ENCODE data around the gene SP5.
"Not testable (repeated sequence)": the region's sequence is repeated elsewhere in the genome, so short reads cannot be mapped to it uniquely, and the experiment has no call there.

SP5 gene

DNA sequence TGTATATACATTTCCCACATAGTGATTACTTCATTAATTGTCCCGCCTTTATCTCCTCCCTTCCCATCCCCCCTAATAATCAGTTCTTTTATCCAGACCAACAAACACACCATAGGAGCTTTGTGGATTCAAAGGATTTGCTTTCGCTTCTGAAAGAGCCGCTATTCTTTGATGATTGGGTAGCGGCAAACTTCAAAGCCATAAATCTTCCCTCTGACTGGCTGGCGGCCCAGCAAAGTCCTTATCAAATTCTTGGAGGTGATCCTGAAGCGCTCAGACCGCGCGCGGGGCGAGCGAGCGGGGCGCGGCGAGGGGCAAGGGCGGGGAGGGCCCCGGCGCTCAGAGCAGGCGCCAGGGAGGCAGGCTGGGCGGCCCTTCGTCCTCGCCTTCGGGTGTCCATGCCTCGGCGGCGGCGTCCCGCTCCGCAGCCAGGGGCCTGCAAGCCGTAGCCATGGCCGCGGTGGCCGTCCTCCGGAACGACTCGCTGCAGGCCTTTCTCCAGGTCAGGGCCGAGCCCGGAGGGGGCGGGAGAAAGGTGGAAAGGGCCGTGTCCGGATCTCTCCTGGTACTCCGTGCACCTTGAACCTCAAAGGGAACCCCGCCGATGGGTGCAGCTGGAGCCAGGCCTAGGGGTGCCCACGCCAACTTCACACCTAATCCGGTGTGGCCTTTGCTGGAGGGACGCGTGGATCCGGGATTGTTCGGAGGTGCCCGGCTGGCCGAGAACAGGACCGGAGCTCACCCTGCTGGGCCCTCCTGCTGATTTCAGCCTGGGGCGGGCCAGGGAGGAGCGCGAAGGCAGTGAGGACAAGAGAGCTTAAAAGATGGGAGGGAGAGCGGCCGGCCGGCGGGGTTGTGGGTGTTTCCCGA is at the start of gene SP5:
Gene SP5 (plus strand): TSS at position 276 of the 870 bp plus-strand sequence. CDS start 176 bp downstream, at position 452.
- DNase-seq (ENCODE audit: low read depth) = peak; percentile 47

- DNase-seq (ENCODE audit: low read depth) = no peak
These were observed 49.4 kb upstream of the SP5 start for GRCh38 chr2:170665743-170666142.

GRCh38 chr2:170669909-170670308 is 45.2 kb upstream of the SP5 start:
- no peak for DNase-seq (ENCODE audit: low read depth)

DNA sequence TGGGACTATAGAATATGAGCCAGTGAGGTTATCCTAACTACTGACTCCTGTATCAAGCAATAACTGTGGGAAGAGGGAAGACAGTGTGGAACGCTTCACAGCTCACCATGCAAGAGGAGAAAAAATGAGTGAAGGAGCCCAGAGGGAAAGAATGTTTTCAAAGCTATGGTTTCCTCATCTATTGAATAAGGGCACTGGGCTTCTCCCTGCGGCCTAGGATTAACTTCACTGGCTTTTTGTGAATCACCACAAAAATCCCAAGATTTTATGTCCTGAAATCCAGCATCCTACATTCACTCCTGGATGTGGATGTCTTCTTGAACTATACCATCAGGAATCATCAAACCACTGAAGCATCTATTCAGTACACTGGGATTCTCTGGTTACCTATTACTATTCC is 44.5 kb upstream of the SP5 start:
- DNase-seq (ENCODE audit: low read depth) = no peak

DNA sequence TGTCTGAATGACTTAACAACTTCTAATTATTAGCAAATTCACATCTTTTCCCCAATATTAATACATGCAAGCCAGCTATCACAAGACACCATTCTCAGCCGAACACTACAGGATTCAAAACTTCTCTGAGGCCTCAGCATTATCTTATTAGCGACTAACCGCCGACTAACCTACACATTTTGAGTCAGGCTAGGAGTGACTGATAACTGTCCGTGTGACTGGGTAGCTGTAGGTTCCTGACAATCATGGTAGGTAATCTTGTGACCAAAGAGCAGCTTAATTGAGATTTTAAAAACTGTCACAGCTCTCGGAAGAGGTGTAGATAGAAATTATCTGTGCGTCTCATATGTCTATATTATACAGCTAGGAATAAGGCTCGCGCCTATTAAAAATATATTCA is 44.1 kb upstream of the SP5 start:
- no peak for DNase-seq (ENCODE audit: low read depth)

DNA sequence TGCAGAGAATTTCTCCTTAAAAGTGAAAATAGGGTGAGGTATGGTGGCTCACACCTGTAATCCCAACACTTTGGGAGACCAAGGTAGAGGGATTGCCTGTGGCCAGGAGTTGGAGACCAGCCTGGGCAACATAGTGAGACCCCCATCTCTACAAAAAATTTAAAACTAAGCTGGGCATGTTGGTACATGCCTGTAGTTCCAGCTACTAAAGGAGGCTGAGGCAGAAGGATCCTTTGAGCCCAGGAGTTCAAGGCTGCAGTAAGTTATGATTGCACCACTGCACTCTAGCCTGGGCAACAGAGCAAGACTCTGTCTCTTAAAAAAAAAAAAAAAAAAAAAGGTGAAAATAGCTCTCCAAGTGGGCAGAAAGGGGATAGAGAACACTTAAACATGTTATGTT is 40.9 kb upstream of the SP5 start:
- not testable (repeated sequence) for DNase-seq (ENCODE audit: low read depth)

DNA sequence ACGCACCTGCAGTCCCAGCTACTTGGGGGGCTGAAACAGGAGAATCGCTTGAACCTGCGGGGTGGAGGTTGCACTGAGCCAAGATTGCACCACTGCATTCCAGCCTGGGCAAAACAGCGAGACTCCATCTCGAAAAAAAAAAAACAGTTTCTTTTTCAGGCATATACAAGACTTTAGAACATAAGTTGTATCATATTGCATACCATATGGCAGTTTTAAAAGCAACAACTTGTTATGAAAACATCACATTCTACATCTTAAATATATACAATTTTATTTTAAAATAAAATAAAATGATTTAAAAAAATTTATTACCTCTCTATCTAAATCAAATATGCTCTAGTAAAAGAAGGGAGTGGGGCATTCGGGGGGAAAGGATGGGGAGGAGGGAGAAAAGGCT is 39.4 kb upstream of the SP5 start:
- no peak for DNase-seq (ENCODE audit: low read depth)

GRCh38 chr2:170679607-170680079 is 35.5 kb upstream of the SP5 start:
- no peak for DNase-seq (ENCODE audit: low read depth)

- no peak for DNase-seq (ENCODE audit: low read depth)
These were observed 34.8 kb upstream of the SP5 start for GRCh38 chr2:170680172-170680941.

- no peak for DNase-seq (ENCODE audit: low read depth)
These were observed 33.8 kb upstream of the SP5 start for GRCh38 chr2:170681311-170681710.

- no peak for DNase-seq (ENCODE audit: low read depth)
These were observed 29.5 kb upstream of the SP5 start for GRCh38 chr2:170685591-170685990.

DNA sequence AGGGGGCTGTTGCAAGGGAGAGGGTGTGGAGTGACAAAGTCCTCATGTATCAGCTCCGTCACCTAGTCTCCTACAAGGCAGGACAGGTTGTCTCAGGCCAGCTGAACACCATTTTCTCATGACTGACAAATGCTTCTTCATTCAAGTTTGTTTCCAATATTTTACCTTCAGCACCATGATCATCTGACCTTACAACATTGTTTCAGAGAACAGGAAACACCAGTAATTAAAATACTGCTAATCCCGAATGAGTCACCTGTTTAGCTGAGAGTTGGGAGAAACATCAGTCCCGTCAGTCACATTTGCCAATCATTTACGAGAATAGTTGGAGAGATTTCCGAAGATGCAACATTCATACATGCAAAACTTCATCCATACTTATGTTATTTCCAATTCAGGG is 25.7 kb upstream of the SP5 start:
- no peak for DNase-seq (ENCODE audit: low read depth)

- no peak for DNase-seq (ENCODE audit: low read depth)
These were observed 24.5 kb upstream of the SP5 start for GRCh38 chr2:170690640-170691039.

GRCh38 chr2:170694316-170694715 is 20.8 kb upstream of the SP5 start:
- DNase-seq (ENCODE audit: low read depth) = no peak

DNA sequence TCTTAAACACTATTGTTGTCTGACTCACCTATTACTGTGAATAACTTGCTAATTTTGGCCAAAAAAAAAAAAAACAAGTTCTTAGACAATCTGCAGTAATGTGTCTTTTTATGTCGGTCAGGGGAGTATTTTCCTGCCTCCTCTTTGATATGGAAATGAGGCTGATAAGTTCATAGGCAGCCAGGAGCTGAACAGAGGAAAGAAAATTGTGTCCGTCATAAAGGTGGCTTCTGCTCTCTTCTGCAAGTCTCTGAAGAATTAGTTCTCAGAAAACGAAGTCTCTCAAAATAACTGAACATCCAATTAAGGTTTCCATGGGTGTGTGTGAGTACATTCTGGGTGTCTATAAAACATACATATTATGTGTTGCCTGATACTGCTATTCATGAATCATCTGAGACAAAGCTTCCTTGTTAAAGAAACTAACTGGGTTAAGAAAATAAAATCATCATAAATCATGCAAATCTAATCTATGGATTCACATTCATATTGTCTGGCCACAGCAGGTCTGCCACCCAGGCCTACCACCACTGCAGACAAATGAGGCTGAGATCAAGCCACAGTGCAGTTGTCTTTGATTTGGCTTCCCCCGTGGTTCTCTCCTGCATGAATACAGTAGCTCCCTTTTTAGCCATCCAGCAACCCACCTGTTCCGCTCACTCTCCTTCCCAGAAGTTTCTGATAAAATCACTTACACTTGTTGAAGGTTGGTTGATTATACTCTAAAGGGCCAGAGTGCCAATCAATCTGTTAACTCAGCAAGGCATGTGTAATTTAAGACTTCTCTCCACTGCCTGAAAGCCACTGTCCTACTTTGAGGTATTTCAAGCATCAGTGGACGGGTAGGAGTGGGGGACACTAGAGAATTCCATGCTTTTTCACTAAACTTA is 19.4 kb upstream of the SP5 start:
- DNase-seq (ENCODE audit: low read depth) = no peak

- DNase-seq (ENCODE audit: low read depth) = no peak
These were observed 18.2 kb upstream of the SP5 start for GRCh38 chr2:170696948-170697347.

GRCh38 chr2:170701011-170701410 is 14.1 kb upstream of the SP5 start:
- no peak for DNase-seq (ENCODE audit: low read depth)

DNA sequence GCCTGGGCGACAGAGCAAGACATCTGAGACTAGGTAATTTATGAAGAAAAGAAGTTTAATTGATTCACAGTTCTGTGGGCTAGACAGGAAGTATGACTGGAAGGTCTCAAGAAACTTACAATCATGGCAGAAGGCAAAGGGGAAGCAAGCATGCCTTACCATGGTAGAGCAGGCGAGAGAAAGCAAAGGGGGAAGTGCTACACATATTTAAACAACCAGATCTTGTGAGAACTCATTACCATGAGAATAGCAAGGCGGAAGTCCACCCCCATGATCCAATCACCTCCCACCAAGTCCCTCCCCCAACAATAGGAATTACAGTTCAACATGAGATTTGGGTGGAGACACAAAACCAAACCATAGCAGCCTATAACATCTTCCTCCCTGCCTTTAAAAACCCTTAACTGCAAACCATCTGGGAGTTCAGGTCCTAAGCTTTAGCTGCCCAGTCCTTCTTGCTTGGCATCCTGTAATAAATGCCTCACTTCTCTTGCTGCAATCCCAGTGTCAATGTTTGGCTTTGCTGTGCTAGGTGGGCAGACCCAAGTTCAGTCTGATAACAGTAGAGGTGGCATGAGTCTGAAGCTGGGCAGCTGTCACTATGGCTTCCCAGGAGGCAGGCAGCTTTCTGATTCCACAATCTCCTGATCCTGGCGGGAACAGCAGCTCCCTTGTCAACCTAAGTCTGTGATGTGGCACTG is 11.2 kb upstream of the SP5 start:
- no peak for DNase-seq (ENCODE audit: low read depth)

- DNase-seq (ENCODE audit: low read depth) = no peak
These were observed 7.0 kb upstream of the SP5 start for GRCh38 chr2:170707821-170708795.

GRCh38 chr2:170710609-170710979 is 4.5 kb upstream of the SP5 start:
- DNase-seq (ENCODE audit: low read depth) = no peak

Data from EH (cell line).